Trophoblast cell (in vitro differentiated cells and primary cell): ENCODE measurements around the gene PDE6B.

Source experiments
- DNase-seq, 2 donors: peaks; one replicate each; pipeline ENCODE4 v3.0.0-alpha.2; 2016
- H2AFZ ChIP-seq: 2 replicates; pipeline ENCODE4 v1.6.1; 2013; ENCODE audit warnings: low read length, moderate library complexity, mild to moderate bottlenecking; ENCODE audit not compliant: insufficient read depth, poor library complexity
- H2AK5ac ChIP-seq: 2 replicates; pipeline ENCODE4 v1.6.1; 2013; ENCODE audit warnings: mild to moderate bottlenecking, low read length
- H2BK120ac ChIP-seq: 2 replicates; pipeline ENCODE4 v1.6.1; 2013; ENCODE audit warnings: low read length, mild to moderate bottlenecking, moderate library complexity; ENCODE audit not compliant: insufficient read depth, poor library complexity
- H2BK12ac ChIP-seq: 2 replicates; pipeline ENCODE4 v1.6.1; 2013; ENCODE audit warnings: mild to moderate bottlenecking, low read length, moderate library complexity
- H2BK5ac ChIP-seq: 2 replicates; pipeline ENCODE4 v1.6.1; 2013; ENCODE audit warnings: low read length, low read depth, moderate library complexity, mild to moderate bottlenecking; ENCODE audit not compliant: poor library complexity
- H3K14ac ChIP-seq: 2 replicates; pipeline ENCODE4 v1.6.1; 2013; ENCODE audit warnings: mild to moderate bottlenecking, low read length
- H3K18ac ChIP-seq: 2 replicates; pipeline ENCODE4 v1.6.1; 2013; ENCODE audit warnings: mild to moderate bottlenecking, low read length
- H3K23ac ChIP-seq: 2 replicates; pipeline ENCODE4 v1.6.1; 2013; ENCODE audit warnings: low read length
- H3K27ac ChIP-seq: 2 replicates; pipeline ENCODE4 v1.5.1; 2013; ENCODE audit warnings: low read depth, mild to moderate bottlenecking, inconsistent platforms, low read length, moderate library complexity
- H3K27me3 ChIP-seq: 2 replicates; pipeline ENCODE4 v1.6.1; 2013; ENCODE audit warnings: inconsistent platforms, mild to moderate bottlenecking, low read length, moderate library complexity; ENCODE audit not compliant: insufficient read depth
- H3K36me3 ChIP-seq, 2 experiments: 1 replicate in 1 of 2; 2 replicates in 1 of 2; pipeline ENCODE4 v1.6.1; 2013; ENCODE audit warnings: low read length in 2 of 2, mild to moderate bottlenecking in 2 of 2, moderate library complexity in 1 of 2; ENCODE audit not compliant: insufficient read depth in 2 of 2, control insufficient read depth in 1 of 2
- H3K4ac ChIP-seq: 2 replicates; pipeline ENCODE4 v1.6.1; 2013; ENCODE audit warnings: low read depth, mild to moderate bottlenecking, low read length, moderate library complexity
- H3K4me1 ChIP-seq, 2 experiments: 1 replicate in 1 of 2; 2 replicates in 1 of 2; pipeline ENCODE4 v1.6.1; 2013; ENCODE audit warnings: low read length in 2 of 2, mild to moderate bottlenecking in 2 of 2, moderate library complexity in 1 of 2; ENCODE audit not compliant: insufficient read depth in 2 of 2, control insufficient read depth in 1 of 2
- H3K4me2 ChIP-seq: 2 replicates; pipeline ENCODE4 v1.6.1; 2013; ENCODE audit warnings: inconsistent platforms, mild to moderate bottlenecking, low read length, moderate library complexity
- H3K4me3 ChIP-seq: 2 replicates; pipeline ENCODE4 v1.5.1; 2013; ENCODE audit warnings: mild to moderate bottlenecking, low read depth, low read length, inconsistent platforms
- H3K79me1 ChIP-seq: one replicate; pipeline ENCODE4 v1.6.1; 2013; ENCODE audit warnings: low read length
- H3K79me2 ChIP-seq: 2 replicates; pipeline ENCODE4 v1.6.1; 2013; ENCODE audit warnings: low read length, mild to moderate bottlenecking; ENCODE audit not compliant: control insufficient read depth, insufficient read depth, poor library complexity
- H3K9ac ChIP-seq: 2 replicates; pipeline ENCODE4 v1.6.1; 2013; ENCODE audit warnings: mild to moderate bottlenecking, low read length
- H3K9me3 ChIP-seq: 2 replicates; pipeline ENCODE4 v1.6.1; 2013; ENCODE audit warnings: low read depth, mild to moderate bottlenecking, control low read depth, inconsistent platforms, low read length; ENCODE audit not compliant: insufficient read depth
- H4K12ac ChIP-seq: 2 replicates; pipeline ENCODE4 v1.6.1; 2013; ENCODE audit warnings: low read depth, mild to moderate bottlenecking, low read length, moderate library complexity
- H4K8ac ChIP-seq: 2 replicates; pipeline ENCODE4 v1.6.1; 2013; ENCODE audit warnings: low read depth, mild to moderate bottlenecking, low read length, moderate library complexity
- H4K91ac ChIP-seq: one replicate; pipeline ENCODE4 v1.6.1; 2013; ENCODE audit warnings: low read depth, mild to moderate bottlenecking, low read length, moderate library complexity
- WGBS: extraction: QIAGEN DNeasy Blood & Tissue Kit; methylation state at CpG from one replicate; pipeline ENCODE4 v1.1.7; 2013; ENCODE audit warnings: missing lambda C conversion rate; ENCODE audit not compliant: insufficient read length, insufficient coverage; ENCODE audit errors: extremely low coverage; 5-methylcytosine and 5-hydroxymethylcytosine counted together

PDE6B gene

DNA sequence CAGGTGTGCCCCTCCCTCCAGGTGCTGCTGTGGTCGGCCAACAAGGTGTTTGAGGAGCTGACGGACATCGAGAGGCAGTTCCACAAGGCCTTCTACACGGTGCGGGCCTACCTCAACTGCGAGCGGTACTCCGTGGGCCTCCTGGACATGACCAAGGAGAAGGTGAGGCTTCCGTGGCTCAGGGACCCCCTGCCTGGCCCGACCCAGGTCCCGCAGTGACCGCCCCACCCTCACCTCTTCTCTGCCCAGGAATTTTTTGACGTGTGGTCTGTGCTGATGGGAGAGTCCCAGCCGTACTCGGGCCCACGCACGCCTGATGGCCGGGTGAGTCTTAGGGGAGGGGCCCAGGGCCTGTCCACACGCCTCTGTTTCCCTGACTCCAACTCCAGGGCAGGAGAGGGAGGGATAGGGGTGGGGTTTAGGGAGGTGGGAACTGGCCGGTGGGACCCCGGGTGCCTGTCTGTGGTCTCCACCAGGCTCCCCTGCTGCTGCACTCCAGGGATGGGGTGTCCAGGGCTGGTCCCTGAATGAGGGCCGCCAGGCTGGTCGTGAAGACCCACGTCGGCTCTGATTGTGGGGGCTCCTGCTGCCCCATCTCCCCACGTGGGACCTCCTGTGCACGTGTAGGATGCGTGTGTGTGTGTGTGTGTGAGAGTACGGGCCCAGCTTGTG is 28.6 kb downstream of the PDE6B start:
- no peak overlapping the region for H3K18ac ChIP-seq
- no peaks in the 10 kb centered on the region for H3K36me3 ChIP-seq
- WGBS, result no CpG with 5 or more reads among the region's 29 CpGs

DNA sequence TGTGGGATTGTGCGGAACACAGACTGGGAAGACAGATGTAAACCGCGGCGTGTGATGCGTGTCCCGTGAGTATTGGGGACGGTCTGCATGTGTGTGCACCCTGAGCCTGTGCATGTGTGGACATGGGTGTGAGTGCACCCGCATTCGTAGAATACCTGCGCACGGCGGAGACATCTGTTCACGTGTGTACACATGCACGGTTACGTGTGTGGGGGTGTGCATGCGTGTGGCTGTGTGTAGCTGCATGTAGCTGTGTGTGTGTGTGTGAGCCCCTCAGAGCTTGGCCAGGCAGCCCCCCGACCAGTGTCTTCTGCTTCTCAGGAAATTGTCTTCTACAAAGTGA is 29.1 kb downstream of the PDE6B start:
- H2BK120ac ChIP-seq, result no peak overlapping the region
- H2BK5ac ChIP-seq, result no peak overlapping the region
- no peak overlapping the region for H3K9ac ChIP-seq
- no peak overlapping the region for H3K4me3 ChIP-seq
- peak overlapping the region; percentile 37 for H3K23ac ChIP-seq
- H3K79me2 ChIP-seq, result no peaks in the 10 kb centered on the region
- no peak for DNase-seq
- WGBS, result no CpG with 5 or more reads among the region's 17 CpGs
- H4K12ac ChIP-seq, result no peak overlapping the region
- H2BK12ac ChIP-seq, result no peak overlapping the region
- peaks cover 4 to 8% of the 10 kb centered on the region in 2 experiments for H3K4me1 ChIP-seq
- H3K79me1 ChIP-seq, result no peaks in the 10 kb centered on the region
- no peak overlapping the region for H3K4me2 ChIP-seq
- H3K4ac ChIP-seq, result no peak overlapping the region
- H2AFZ ChIP-seq, result no peak overlapping the region
- no peaks in the 10 kb centered on the region for H3K36me3 ChIP-seq
- H3K9me3 ChIP-seq, result peaks cover 5% of the 10 kb centered on the region
- no peak overlapping the region for H4K91ac ChIP-seq
- H4K8ac ChIP-seq, result no peak overlapping the region
- H3K18ac ChIP-seq, result no peak overlapping the region
- no peak overlapping the region for H3K14ac ChIP-seq
- no peaks in the 10 kb centered on the region for H3K27me3 ChIP-seq
- H3K27ac ChIP-seq, result no peak overlapping the region
- H2AK5ac ChIP-seq, result no peak overlapping the region

More for the DNA sequence above, 28.6 kb downstream of the PDE6B start:
- H3K14ac ChIP-seq, result no peak overlapping the region
- H4K8ac ChIP-seq, result no peak overlapping the region
- H3K4ac ChIP-seq, result no peak overlapping the region
- no peak for DNase-seq
- H2BK120ac ChIP-seq, result no peak overlapping the region
- no peak overlapping the region for H2AFZ ChIP-seq
- no peaks in the 10 kb centered on the region for H3K9me3 ChIP-seq
- H2BK12ac ChIP-seq, result no peak overlapping the region
- no peaks in the 10 kb centered on the region for H3K79me1 ChIP-seq
- H3K4me3 ChIP-seq, result no peak overlapping the region
- no peaks in the 10 kb centered on the region for H3K27me3 ChIP-seq
- H3K4me2 ChIP-seq, result no peak overlapping the region
- no peak overlapping the region for H4K91ac ChIP-seq
- no peak overlapping the region for H3K27ac ChIP-seq
- H2AK5ac ChIP-seq, result no peak overlapping the region
- H3K9ac ChIP-seq, result no peak overlapping the region
- H2BK5ac ChIP-seq, result no peak overlapping the region
- peak overlapping the region; percentile 37 for H3K23ac ChIP-seq
- H4K12ac ChIP-seq, result no peak overlapping the region
- H3K79me2 ChIP-seq, result no peaks in the 10 kb centered on the region
- H3K4me1 ChIP-seq, result peaks cover 4 to 8% of the 10 kb centered on the region in 2 experiments

DNA sequence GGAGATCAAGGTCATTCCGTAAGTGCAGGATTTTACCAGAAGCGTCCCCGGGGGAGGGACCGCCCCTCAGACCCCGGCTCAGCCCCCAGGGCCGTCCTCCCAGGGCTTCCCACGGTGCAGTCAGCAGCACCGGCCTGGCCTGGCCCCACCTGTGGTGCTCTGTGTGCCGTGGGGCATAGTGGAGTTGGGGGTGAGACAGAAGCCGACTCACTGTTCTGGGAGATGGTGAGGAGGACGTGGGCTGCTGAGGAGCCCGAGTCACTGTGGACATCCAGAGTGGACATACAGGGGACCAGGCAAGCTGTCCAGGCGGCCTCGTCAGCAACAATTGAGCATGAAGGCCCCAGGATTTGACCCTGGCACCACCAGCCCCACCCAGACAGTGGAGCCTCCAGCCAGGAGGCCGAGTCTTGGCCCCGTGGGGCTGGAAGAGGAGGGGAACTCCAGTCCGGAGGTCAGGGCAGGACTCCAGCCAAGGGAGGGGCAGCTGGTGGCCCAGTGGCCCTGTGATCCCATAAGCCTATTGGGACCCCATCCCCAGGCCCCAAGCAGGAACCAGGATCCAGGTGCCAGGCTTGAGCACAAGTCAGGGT is 29.6 kb downstream of the PDE6B start:
- DNase-seq, result no peak
- no peaks in the 10 kb centered on the region for H3K79me1 ChIP-seq
- peaks cover 4 to 8% of the 10 kb centered on the region in 2 experiments for H3K4me1 ChIP-seq
- no peak overlapping the region for H3K18ac ChIP-seq
- no peaks in the 10 kb centered on the region for H3K79me2 ChIP-seq
- no peak overlapping the region for H3K9ac ChIP-seq
- no peak overlapping the region for H4K12ac ChIP-seq
- H3K36me3 ChIP-seq, result no peaks in the 10 kb centered on the region
- H2AFZ ChIP-seq, result no peak overlapping the region
- WGBS, result no CpG with 5 or more reads among the region's 17 CpGs
- H3K14ac ChIP-seq, result no peak overlapping the region
- H3K27me3 ChIP-seq, result no peaks in the 10 kb centered on the region
- no peak overlapping the region for H3K23ac ChIP-seq
- H3K27ac ChIP-seq, result no peak overlapping the region
- H3K4me3 ChIP-seq, result no peak overlapping the region
- no peak overlapping the region for H4K91ac ChIP-seq
- no peak overlapping the region for H2BK5ac ChIP-seq
- no peak overlapping the region for H4K8ac ChIP-seq
- no peak overlapping the region for H3K4ac ChIP-seq
- peaks cover 9% of the 10 kb centered on the region for H3K9me3 ChIP-seq
- no peak overlapping the region for H2BK120ac ChIP-seq
- no peak overlapping the region for H3K4me2 ChIP-seq
- H2BK12ac ChIP-seq, result no peak overlapping the region
- no peak overlapping the region for H2AK5ac ChIP-seq

DNA sequence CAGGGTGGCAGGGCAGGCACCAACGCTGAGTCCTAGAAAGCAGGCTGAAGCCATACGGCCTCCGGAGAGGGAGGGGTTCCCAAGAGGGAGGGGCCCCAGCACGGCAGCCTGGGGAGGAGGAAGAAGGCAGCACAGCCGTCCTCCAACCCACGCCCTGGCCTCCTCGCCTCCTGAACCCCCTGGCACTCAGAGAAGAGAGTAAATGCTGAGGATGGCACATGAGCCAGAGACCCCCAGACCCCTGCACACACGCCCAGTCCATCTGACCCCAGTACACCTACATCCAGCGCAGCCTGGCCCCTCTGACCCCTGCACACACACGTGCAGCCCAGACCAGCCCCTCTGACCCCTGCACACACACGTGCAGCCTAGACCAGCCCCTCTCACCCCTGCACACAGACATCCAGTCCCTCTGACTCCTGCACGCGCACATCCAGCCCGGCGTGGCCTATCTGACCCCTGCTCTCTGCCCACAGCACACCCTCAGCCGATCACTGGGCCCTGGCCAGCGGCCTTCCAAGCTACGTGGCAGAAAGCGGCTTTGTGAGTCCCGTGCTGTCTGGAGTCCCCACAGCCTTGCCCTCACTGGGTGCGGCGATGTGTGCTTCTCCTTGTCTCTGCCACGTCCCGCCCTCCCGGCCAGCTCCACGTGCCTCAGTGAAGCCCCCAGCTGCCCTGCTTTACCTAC is 30.2 kb downstream of the PDE6B start:
- H3K9me3 ChIP-seq, result peaks cover 12% of the 10 kb centered on the region
- no peak overlapping the region for H3K23ac ChIP-seq
- no peak for DNase-seq
- no peak overlapping the region for H2BK12ac ChIP-seq
- no peak overlapping the region for H3K4ac ChIP-seq
- H3K14ac ChIP-seq, result no peak overlapping the region
- H3K79me1 ChIP-seq, result no peaks in the 10 kb centered on the region
- H3K9ac ChIP-seq, result no peak overlapping the region
- H3K18ac ChIP-seq, result no peak overlapping the region
- no peak overlapping the region for H3K4me3 ChIP-seq
- H3K36me3 ChIP-seq, result no peaks in the 10 kb centered on the region
- H3K4me2 ChIP-seq, result no peak overlapping the region
- H3K27ac ChIP-seq, result no peak overlapping the region
- no peak overlapping the region for H4K8ac ChIP-seq
- WGBS, result no CpG with 5 or more reads among the region's 26 CpGs
- H3K79me2 ChIP-seq, result no peaks in the 10 kb centered on the region
- H4K12ac ChIP-seq, result no peak overlapping the region
- peaks cover 4 to 8% of the 10 kb centered on the region in 2 experiments for H3K4me1 ChIP-seq
- H2BK5ac ChIP-seq, result no peak overlapping the region
- H3K27me3 ChIP-seq, result no peaks in the 10 kb centered on the region
- H2AK5ac ChIP-seq, result no peak overlapping the region
- no peak overlapping the region for H2BK120ac ChIP-seq
- no peak overlapping the region for H2AFZ ChIP-seq
- no peak overlapping the region for H4K91ac ChIP-seq
